ENCODE measurements around the gene KCNQ1OT1.

KCNQ1OT1 gene

DNA sequence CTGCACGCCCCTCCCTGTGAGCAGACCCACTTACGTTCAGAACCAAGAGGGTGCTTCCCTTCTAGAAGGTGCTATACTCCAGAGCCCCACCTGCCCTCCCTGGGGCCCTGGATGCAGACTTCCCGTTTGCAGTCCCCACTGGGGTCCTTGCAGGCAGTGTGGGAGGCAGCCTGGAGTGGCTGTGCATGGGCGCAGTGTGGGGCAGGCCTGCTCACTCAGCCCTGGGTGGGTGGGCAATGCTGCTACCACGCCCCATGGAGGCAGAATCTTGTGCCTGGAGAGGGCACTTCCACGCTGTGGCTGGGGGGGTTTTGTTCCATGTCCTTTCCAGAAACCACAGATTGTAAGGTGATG, 116.2 kb downstream of the KCNQ1OT1 start:
- no peak for ATAC-seq
- TF ChIP-seq PPARA (CRISPR knock-in tag; IDR thresholded peaks at IDR 0.05; ENCODE audit: borderline replicate concordance) (no peak), ISL1 (CRISPR knock-in tag; IDR thresholded peaks at IDR 0.05) (no peak), RARB (CRISPR knock-in tag; IDR thresholded peaks at IDR 0.05) (no peak), TSHZ2 (CRISPR knock-in tag; IDR thresholded peaks at IDR 0.05) (no peak), BACH2 (CRISPR knock-in tag; IDR thresholded peaks at IDR 0.05; ENCODE audit: borderline replicate concordance) (no peak), ESRRG (CRISPR knock-in tag; IDR thresholded peaks at IDR 0.05) (no peak), ZC3H10 (CRISPR knock-in tag; IDR thresholded peaks at IDR 0.05) (no peak), ZNF8 (CRISPR knock-in tag; IDR thresholded peaks at IDR 0.05) (no peak), ZNF70 (CRISPR knock-in tag; IDR thresholded peaks at IDR 0.05) (no peak), OSR1 (CRISPR knock-in tag; IDR thresholded peaks at IDR 0.05) (no peak), TOX (CRISPR knock-in tag; IDR thresholded peaks at IDR 0.05; ENCODE audit: borderline replicate concordance) (no peak)

- ATAC-seq: no peak
- TF ChIP-seq SNAI2 (CRISPR knock-in tag; IDR thresholded peaks at IDR 0.05) (no peak), TSHZ2 (CRISPR knock-in tag; IDR thresholded peaks at IDR 0.05) (no peak), ISL1 (CRISPR knock-in tag; IDR thresholded peaks at IDR 0.05) (no peak), ARNTL (CRISPR knock-in tag; IDR thresholded peaks at IDR 0.05; ENCODE audit: borderline replicate concordance, low read depth) (no peak), RARB (CRISPR knock-in tag; IDR thresholded peaks at IDR 0.05) (no peak)
Observed at GRCh38 chr11:2582946-2583604, 116.7 kb downstream of the KCNQ1OT1 start.

DNA sequence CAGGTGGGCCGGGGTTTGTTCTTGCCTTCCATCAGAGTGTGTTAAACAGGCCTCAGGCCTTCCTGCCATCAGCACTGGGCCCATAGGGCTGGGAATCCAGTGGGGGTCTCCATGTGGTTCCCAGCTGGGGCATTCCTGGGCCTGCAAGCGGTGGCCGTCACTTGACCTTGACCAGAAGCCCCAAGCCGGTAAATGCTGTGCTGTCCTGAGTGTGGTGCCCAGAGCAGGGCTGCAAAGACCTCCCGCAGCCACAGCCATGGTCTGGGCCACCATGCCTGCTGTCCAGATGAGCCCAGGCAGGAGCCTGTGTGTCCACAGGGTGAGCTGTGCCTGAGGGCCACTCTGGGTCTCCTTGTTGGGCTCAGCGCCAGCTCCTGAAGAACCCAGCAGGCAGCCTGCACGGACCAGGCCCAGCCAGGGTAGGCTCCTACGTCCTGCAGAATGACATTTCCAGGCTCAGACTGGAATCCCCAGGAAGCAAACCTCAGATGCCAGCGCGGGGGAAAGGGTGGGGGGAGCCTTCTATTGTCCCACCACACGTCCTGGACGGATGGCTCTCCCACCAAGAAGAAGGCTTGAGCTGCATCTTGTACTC, 117.3 kb downstream of the KCNQ1OT1 start:
- TF ChIP-seq TSHZ2 (CRISPR knock-in tag; IDR thresholded peaks at IDR 0.05): no peak
- TF ChIP-seq TCF4 (CRISPR knock-in tag; IDR thresholded peaks at IDR 0.05; ENCODE audit: borderline replicate concordance): peak; percentile 43; the same call in 1 of the 2 replicates
- no peak; the same call in 2 of the 3 replicates for ATAC-seq

GRCh38 chr11:2581931-2582350, 117.9 kb downstream of the KCNQ1OT1 start:
- TF ChIP-seq TOX (CRISPR knock-in tag; IDR thresholded peaks at IDR 0.05; ENCODE audit: borderline replicate concordance) (no peak), PPARA (CRISPR knock-in tag; IDR thresholded peaks at IDR 0.05; ENCODE audit: borderline replicate concordance) (no peak), ZNF565 (CRISPR knock-in tag; conservative IDR thresholded peaks at IDR 0.05; ENCODE audit: low read depth) (no peak), CSDC2 (CRISPR knock-in tag; IDR thresholded peaks at IDR 0.05) (no peak)
- TF ChIP-seq, protein P1, sequence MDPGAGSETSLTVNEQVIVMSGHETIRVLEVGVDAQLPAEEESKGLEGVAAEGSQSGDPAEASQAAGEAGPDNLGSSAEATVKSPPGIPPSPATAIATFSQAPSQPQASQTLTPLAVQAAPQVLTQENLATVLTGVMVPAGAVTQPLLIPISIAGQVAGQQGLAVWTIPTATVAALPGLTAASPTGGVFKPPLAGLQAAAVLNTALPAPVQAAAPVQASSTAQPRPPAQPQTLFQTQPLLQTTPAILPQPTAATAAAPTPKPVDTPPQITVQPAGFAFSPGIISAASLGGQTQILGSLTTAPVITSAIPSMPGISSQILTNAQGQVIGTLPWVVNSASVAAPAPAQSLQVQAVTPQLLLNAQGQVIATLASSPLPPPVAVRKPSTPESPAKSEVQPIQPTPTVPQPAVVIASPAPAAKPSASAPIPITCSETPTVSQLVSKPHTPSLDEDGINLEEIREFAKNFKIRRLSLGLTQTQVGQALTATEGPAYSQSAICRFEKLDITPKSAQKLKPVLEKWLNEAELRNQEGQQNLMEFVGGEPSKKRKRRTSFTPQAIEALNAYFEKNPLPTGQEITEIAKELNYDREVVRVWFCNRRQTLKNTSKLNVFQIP (CRISPR knock-in tag; IDR thresholded peaks at IDR 0.05; ENCODE audit: borderline replicate concordance, low read depth): no peak
- no peak for ATAC-seq
